Tibial nerve (tissue), 4 donors: ENCODE measurements around the gene GABARAPL2.

Experiments
- EP300 ChIP-seq, 2 donors: sonication (generic); formaldehyde crosslinking; IDR thresholded peaks; one replicate each; pipeline ENCODE4 v1.6.1; 2017; ENCODE audit warnings: antibody characterized with exemption in 2 of 2, mild to moderate bottlenecking in 1 of 2
- POLR2A ChIP-seq, 2 donors: fragments of 450-650 bp; IDR thresholded peaks; one replicate each; pipeline ENCODE4 v1.6.1; 2017; ENCODE audit warnings: antibody characterized with exemption in 2 of 2, mild to moderate bottlenecking in 2 of 2, moderate library complexity in 2 of 2
- TF ChIP-seq, protein P1 (sequence below), 5 experiments: fragments of 200-600 bp in 3 of 5; fragments of 450-650 bp in 2 of 5; sonication (generic) in 3 of 5; IDR thresholded peaks; one replicate each; pipeline ENCODE4 v1.5.1; 2016 to 2019; ENCODE audit warnings: antibody characterized with exemption in 5 of 5, mild to moderate bottlenecking in 3 of 5, moderate library complexity in 2 of 5

DNA sequence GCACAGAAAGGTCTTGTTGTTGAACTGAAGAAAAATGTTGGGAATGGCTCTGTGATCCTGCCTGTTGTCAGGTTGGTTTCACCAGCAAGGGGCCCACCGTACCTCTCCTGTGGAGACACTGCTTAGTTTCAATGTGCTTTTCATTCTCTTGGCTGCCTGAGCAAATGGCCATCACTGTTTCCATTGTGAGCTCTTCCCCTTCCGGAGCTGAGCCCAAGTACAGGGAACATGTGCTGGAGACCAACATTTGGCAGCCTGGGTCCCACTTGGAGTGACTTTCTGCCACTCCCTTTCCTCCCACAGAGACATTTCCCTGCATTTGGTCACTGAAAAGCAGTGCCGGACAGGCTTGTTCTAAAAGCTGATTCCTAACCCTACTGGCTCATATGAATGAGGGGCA is 23.1 kb downstream of the GABARAPL2 start:
- TF ChIP-seq, protein P1, sequence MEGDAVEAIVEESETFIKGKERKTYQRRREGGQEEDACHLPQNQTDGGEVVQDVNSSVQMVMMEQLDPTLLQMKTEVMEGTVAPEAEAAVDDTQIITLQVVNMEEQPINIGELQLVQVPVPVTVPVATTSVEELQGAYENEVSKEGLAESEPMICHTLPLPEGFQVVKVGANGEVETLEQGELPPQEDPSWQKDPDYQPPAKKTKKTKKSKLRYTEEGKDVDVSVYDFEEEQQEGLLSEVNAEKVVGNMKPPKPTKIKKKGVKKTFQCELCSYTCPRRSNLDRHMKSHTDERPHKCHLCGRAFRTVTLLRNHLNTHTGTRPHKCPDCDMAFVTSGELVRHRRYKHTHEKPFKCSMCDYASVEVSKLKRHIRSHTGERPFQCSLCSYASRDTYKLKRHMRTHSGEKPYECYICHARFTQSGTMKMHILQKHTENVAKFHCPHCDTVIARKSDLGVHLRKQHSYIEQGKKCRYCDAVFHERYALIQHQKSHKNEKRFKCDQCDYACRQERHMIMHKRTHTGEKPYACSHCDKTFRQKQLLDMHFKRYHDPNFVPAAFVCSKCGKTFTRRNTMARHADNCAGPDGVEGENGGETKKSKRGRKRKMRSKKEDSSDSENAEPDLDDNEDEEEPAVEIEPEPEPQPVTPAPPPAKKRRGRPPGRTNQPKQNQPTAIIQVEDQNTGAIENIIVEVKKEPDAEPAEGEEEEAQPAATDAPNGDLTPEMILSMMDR (IDR thresholded peaks at IDR 0.05) = no peak
- TF ChIP-seq EP300 (IDR thresholded peaks at IDR 0.05) = no peak
- TF ChIP-seq POLR2A (IDR thresholded peaks at IDR 0.05) = no peak
